Measurements from ENCODE around the gene PIGX.

Gene PIGX

GRCh38 chr3:196677353-196677752 is 34.8 kb upstream of the PIGX start:
- no peak overlapping the region for H3K4me3 ChIP-seq (ENCODE audit: low read depth, low read length)
- TF ChIP-seq CTCF (IDR thresholded peaks at IDR 0.05; ENCODE audit: borderline replicate concordance, insufficient read depth, low read depth, low read length): no peak

GRCh38 chr3:196677931-196678330 is 34.2 kb upstream of the PIGX start:
- TF ChIP-seq CTCF (IDR thresholded peaks at IDR 0.05; ENCODE audit: borderline replicate concordance, insufficient read depth, low read depth, low read length): no peak
- H3K4me3 ChIP-seq (ENCODE audit: low read depth, low read length): no peak overlapping the region

- no peak overlapping the region for H3K4me3 ChIP-seq (ENCODE audit: low read depth, low read length)
- peak; percentile 72 for TF ChIP-seq CTCF (IDR thresholded peaks at IDR 0.05; ENCODE audit: borderline replicate concordance, insufficient read depth, low read depth, low read length)
These were observed 27.4 kb upstream of the PIGX start for GRCh38 chr3:196684548-196685407.

GRCh38 chr3:196686436-196686835 is 25.7 kb upstream of the PIGX start:
- no peak overlapping the region for H3K4me3 ChIP-seq (ENCODE audit: low read depth, low read length)

GRCh38 chr3:196688349-196688748 is 23.8 kb upstream of the PIGX start:
- no peak overlapping the region for H3K4me3 ChIP-seq (ENCODE audit: low read depth, low read length)
- no peak for TF ChIP-seq CTCF (IDR thresholded peaks at IDR 0.05; ENCODE audit: borderline replicate concordance, insufficient read depth, low read depth, low read length)

More at GRCh38 chr3:196686436-196686835, 25.7 kb upstream of the PIGX start:
- no peak for TF ChIP-seq CTCF (IDR thresholded peaks at IDR 0.05; ENCODE audit: borderline replicate concordance, insufficient read depth, low read depth, low read length)

- H3K4me3 ChIP-seq (ENCODE audit: low read depth, low read length): no peak overlapping the region
These were observed 22.1 kb upstream of the PIGX start for GRCh38 chr3:196689941-196690660.

More at GRCh38 chr3:196689941-196690660, 22.1 kb upstream of the PIGX start:
- TF ChIP-seq CTCF (IDR thresholded peaks at IDR 0.05; ENCODE audit: borderline replicate concordance, insufficient read depth, low read depth, low read length): no peak
